Hepatocyte (in vitro differentiated cells): ENCODE results near the gene ALDH9A1.

ENCODE experiments used
- CTCF ChIP-seq: fragments of 200-600 bp; sonication (generic); IDR thresholded peaks from 2 replicates; pipeline ENCODE4 v1.5.1; 2016; ENCODE audit warnings: antibody characterized with exemption, mild to moderate bottlenecking; ENCODE audit not compliant: poor library complexity
- EZH2 ChIP-seq: fragments of 200-600 bp; sonication (generic); IDR thresholded peaks from 2 replicates; pipeline ENCODE4 v1.6.1; 2016; ENCODE audit warnings: antibody characterized with exemption, mild to moderate bottlenecking, borderline replicate concordance
- EZH2phosphoT487 ChIP-seq: fragments of 200-600 bp; sonication (generic); IDR thresholded peaks from one replicate; pipeline ENCODE4 v1.6.1; 2018; ENCODE audit warnings: antibody characterized with exemption, mild to moderate bottlenecking, low read depth, moderate library complexity; ENCODE audit not compliant: unreplicated experiment, severe bottlenecking

- TF ChIP-seq CTCF: no peak
- no peak for TF ChIP-seq EZH2
- no peak for TF ChIP-seq EZH2phosphoT487
Observed at GRCh38 chr1:165659581-165659895, 38.8 kb downstream of the ALDH9A1 start.
